PFSK-1 (cell line): ENCODE measurements around the gene ANGEL2.

Experiments
- FOXP2 ChIP-seq: optimal IDR thresholded peaks from 2 replicates; pipeline ENCODE3; 2011; ENCODE audit warnings: borderline replicate concordance, control low read depth, inconsistent platforms; ENCODE audit not compliant: insufficient read depth; ENCODE audit errors: extremely low read length, extremely low read depth
- POLR2AphosphoS5 ChIP-seq: IDR thresholded peaks from 2 replicates; pipeline ENCODE4 v1.6.1; 2012; ENCODE audit warnings: low read depth, mild to moderate bottlenecking, control low read depth, low read length, moderate library complexity
- REST ChIP-seq, 2 experiments: IDR thresholded peaks; 2 replicates each; pipeline versions ENCODE4 v1.6.1 to v1.8.0; 2011 to 2012; ENCODE audit warnings: low read depth in 2 of 2, low read length in 2 of 2, control low read depth in 1 of 2, inconsistent platforms in 1 of 2, mild to moderate bottlenecking in 1 of 2, moderate library complexity in 1 of 2; ENCODE audit not compliant: insufficient read depth in 1 of 2
- SIN3A ChIP-seq: IDR thresholded peaks from 2 replicates; pipeline ENCODE4 v1.6.1; 2012; ENCODE audit warnings: mild to moderate bottlenecking, low read length, moderate library complexity, borderline replicate concordance; ENCODE audit not compliant: insufficient read depth
- TAF1 ChIP-seq: IDR thresholded peaks from 2 replicates; pipeline ENCODE4 v1.6.1; 2012; ENCODE audit warnings: low read length, control low read depth, borderline replicate concordance; ENCODE audit not compliant: insufficient read depth

GRCh38 chr1:212983482-212983881 lies 32.2 kb downstream of the ANGEL2 start:
- TF ChIP-seq TAF1 (no peak), POLR2AphosphoS5 (no peak), REST (IDR thresholded peaks at IDR 0.05; ENCODE audit: insufficient read depth in 1 of 2, low read depth in 2 of 2, low read length in 2 of 2) (no peak), FOXP2 (no peak), SIN3A (no peak)
